GM18505 (cell line): Measurements from ENCODE around the gene LGR4.

Source experiments
- ATAC-seq: cut with Tn5 transposase; IDR thresholded peaks from one replicate; pipeline ENCODE4 v1.9.1; 2021; ENCODE audit not compliant: unreplicated experiment
- POLR2A ChIP-seq: IDR thresholded peaks from 4 replicates; pipeline ENCODE4 v1.6.1; 2011; ENCODE audit warnings: borderline replicate concordance; ENCODE audit not compliant: insufficient read depth, insufficient read length; ENCODE audit errors: extremely low read depth

The LGR4 gene

GRCh38 chr11:27406498-27407354 lies 65.9 kb downstream of the LGR4 start:
- TF ChIP-seq POLR2A, result no peak
- ATAC-seq, result no peak

- TF ChIP-seq POLR2A, result no peak
- ATAC-seq, result no peak
Measured at GRCh38 chr11:27405134-27405533, 67.5 kb downstream of the LGR4 start.

DNA sequence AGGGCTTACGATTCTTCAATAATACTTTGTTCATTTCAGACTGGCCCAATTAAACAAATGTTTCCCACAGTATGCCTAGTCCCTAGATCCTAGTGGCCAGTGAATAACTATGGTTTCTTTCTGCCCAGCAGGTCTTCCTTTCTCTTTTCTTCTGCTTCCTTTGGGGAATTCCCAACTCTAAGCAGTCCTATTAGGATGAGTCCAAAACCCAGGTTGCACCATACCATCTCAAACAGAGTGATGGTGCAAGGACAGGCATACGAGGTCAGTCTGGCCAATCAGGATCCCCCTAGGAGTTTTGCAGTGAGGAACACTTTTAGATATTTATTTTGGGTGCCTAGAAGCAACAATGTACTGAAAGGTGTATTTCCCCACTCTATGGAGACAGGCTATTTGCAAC lies 68.2 kb downstream of the LGR4 start:
- TF ChIP-seq POLR2A, result no peak
- no peak for ATAC-seq

- ATAC-seq, result no peak
- TF ChIP-seq POLR2A, result no peak
Measured at GRCh38 chr11:27403195-27403594, 69.4 kb downstream of the LGR4 start.

DNA sequence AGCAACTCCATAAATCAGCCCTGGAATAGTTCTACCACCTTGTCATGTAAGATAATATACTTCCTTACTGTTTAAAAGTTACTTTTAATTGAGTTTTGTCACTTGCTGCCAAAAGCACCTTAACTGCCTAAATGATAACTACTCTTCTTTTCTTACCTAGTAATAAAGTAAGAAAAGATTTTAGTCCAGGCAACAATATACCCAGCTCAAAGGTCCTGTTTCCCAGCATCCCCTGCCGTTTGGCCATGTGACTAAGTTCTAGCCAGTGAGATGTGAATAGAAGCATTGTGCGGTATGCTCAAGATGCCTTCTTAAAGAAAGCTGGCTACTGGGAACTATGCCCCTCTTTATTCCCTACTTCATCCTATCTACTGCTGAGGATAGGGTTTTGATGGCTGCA lies 70.1 kb downstream of the LGR4 start:
- TF ChIP-seq POLR2A, result no peak
- no peak for ATAC-seq

- no peak for TF ChIP-seq POLR2A
- ATAC-seq, result no peak
Measured at GRCh38 chr11:27401833-27402316, 70.7 kb downstream of the LGR4 start.

DNA sequence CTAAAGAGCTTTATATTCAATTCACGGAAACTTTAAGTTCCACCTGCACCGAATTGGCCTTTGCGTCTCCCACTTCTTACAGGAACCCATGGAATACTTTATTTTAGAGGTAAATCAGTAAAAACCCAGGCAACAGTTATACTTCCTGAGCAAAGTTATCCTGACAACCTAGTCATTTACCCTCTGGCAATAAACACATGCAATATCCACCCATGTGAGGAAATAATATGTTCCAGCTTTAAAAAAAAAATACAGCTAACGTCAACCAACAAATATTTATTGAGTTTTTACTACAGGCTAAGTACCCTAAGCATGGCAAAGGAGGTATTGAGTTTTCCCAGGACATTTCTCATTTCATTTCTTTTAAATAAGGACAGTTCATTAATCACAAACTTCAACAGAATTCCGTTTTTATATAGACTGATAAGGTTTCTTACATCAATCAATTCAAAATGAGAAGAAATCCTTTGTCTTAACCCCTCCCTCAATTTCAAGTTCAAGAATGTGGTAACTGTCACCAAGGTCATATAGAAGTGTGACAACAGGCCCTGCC lies 71.2 kb downstream of the LGR4 start:
- no peak for TF ChIP-seq POLR2A
- ATAC-seq, result no peak

- TF ChIP-seq POLR2A, result no peak
- ATAC-seq, result no peak
Measured at GRCh38 chr11:27398400-27398770, 74.2 kb downstream of the LGR4 start.

DNA sequence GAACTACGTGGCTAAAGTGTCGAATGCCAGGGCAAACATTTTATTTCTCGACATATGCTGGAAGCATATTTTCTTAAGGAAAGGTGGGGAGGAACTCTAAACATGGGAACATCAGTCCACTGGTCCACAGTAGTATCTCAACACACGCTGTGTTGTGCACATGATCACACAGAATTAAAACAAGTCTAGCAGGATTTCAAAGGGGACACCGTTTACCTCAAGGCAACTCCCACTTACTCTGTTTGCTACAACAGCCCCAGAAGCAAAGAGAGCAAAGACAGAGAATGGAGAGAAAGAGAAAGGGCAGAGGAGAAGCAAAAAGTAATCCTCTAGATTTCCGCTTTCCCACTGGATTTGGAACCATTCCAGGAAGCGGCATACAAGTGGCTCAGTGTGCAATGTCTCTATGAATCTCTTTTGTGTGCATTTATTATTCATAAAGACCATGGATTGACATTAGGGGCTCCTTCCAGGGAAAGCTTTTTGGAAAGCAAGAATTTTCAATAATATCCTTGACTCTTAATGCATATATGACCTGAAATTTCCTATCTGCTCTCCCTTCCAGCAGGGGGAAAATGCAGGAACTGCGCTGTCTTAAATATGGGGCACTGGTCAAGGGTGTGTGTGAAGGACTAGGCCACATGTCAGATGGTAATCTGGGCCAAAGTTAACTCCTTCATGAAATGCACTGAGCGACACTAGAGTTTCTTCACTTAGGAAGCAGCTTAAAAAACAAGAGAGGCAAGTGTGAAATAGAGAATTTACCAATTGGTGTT lies 74.8 kb downstream of the LGR4 start:
- no peak for TF ChIP-seq POLR2A
- no peak for ATAC-seq

DNA sequence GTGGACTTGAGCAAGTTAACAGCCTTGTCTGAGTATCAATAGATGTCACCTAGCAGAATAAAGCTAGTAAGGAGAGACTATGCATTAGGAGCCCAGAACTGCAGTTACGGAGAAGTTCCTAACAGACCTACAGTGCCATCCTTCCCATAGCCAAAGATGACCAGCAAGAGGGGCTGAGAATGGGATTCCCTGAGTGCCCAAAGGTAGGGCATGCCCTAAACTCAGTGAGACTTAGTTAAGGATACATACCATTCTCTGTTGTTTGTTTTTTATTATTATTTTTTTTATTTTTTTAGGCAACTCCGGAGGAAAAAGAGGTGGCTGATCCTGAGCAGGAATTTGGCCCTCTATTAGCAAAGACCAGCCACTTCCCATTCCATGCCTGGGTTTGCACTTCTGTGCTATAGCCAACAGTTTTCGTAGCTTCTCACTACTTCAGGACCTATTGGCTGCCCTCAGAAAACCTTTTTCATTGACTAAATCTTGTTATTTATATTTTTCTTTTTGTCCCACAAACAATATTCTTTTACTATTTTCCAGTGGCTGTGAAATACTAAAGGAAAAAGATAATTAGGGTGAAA lies 76.2 kb downstream of the LGR4 start:
- no peak for TF ChIP-seq POLR2A
- no peak for ATAC-seq

DNA sequence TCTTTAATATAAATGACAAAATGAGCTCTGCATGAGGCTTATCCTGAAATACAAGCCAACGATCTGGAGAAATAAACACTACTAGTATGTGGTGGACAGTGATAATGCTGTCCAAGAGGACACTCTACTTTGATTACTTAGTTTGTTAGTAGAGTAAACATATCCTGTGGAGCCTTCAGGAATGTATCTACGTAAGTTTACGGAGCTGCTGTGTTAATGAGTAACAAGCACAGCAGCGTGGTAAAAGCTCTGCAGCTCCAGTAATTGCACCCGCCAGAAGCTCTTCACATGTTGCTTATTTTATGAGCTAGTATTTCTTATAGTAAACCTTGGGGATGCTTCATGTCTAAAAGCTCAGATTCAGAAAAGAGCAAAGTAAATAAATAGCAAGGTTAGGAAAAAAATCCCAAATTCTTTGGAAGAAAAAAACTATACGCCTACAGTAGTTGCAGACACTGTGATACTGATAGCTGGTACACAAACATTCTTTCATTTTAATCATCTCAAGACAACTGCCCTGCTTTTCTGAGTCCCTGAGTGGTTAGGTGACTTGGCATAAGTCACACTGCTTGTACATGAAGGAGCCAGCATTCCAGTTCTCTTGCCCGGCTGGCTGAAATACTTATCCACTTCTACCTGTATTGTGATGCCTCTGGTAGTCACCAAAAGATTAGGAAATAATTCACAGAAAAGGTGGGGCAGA lies 76.9 kb downstream of the LGR4 start:
- no peak for ATAC-seq
- TF ChIP-seq POLR2A, result no peak

- no peak for ATAC-seq
- no peak for TF ChIP-seq POLR2A
Measured at GRCh38 chr11:27394781-27395228, 77.8 kb downstream of the LGR4 start.

DNA sequence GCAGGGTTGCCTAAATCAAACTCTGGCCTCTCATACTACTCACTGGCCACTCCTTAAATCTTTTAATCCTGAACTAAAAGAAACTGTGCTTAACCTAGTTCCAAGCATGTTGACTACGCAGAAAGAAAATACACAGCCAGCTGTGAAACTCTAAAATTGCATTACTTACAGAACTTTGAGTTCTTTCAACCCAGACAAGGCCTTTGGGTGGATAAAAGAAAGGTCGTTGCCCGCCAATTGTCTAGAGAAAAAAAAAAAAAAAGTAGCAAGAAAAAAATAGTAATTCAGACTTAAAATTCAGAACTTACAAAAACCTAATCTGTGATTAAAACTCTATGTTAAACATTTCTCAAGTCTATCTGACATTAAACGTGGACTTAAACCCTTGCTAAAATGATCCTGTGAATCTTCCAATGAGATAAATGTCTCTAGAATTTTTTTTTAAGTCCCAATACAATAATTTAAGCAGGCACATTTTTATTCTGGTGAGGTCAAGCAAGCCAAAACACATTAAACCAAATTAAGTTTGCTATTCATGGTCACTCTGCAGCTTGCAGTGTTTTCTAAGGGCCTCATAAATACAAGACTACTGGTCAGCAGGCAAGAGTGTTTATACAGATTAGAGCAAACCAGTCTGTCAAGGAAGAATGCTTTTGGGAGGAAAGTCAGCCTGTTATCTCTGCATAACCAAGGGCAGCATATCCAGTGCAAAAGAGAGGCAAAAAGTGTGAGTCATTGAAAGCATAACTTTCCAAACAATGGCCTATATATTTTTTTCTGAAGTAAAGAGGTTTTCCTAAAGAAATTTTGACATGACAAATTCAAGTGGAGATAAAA lies 80.1 kb downstream of the LGR4 start:
- no peak for ATAC-seq
- TF ChIP-seq POLR2A, result no peak
